Eye (tissue), 1 donor: ENCODE results near the gene PTPRK.

Experiments
- DNase-seq: peaks from one replicate; pipeline ENCODE4 v3.0.0-alpha.2; 2015

The PTPRK gene

GRCh38 chr6:128124713-128125112 lies 395.7 kb downstream of the PTPRK start:
- DNase-seq = no peak

- DNase-seq = no peak
Measured at GRCh38 chr6:128121610-128122009, 398.8 kb downstream of the PTPRK start.

- no peak for DNase-seq
Measured at GRCh38 chr6:128121190-128121589, 399.2 kb downstream of the PTPRK start.

GRCh38 chr6:128118401-128118800 lies 402.0 kb downstream of the PTPRK start:
- DNase-seq = no peak

- no peak for DNase-seq
Measured at GRCh38 chr6:128117916-128118315, 402.5 kb downstream of the PTPRK start.

- no peak for DNase-seq
Measured at GRCh38 chr6:128114164-128114563, 406.2 kb downstream of the PTPRK start.

- no peak for DNase-seq
Measured at GRCh38 chr6:128112494-128112893, 407.9 kb downstream of the PTPRK start.

GRCh38 chr6:128111096-128111495 lies 409.3 kb downstream of the PTPRK start:
- no peak for DNase-seq

GRCh38 chr6:128107682-128108081 lies 412.7 kb downstream of the PTPRK start:
- no peak for DNase-seq

GRCh38 chr6:128099571-128100197 lies 420.7 kb downstream of the PTPRK start:
- peak; percentile 15 for DNase-seq

GRCh38 chr6:128098000-128098581 lies 422.3 kb downstream of the PTPRK start:
- DNase-seq = no peak

- peak; percentile 58 for DNase-seq
Measured at GRCh38 chr6:128097009-128097408, 423.4 kb downstream of the PTPRK start.

GRCh38 chr6:128095362-128095761 lies 425.0 kb downstream of the PTPRK start:
- DNase-seq = no peak

GRCh38 chr6:128079021-128079420 lies 441.4 kb downstream of the PTPRK start:
- no peak for DNase-seq

GRCh38 chr6:128078276-128078675 lies 442.1 kb downstream of the PTPRK start:
- no peak for DNase-seq

- DNase-seq = no peak
Measured at GRCh38 chr6:128076843-128077242, 443.6 kb downstream of the PTPRK start.

- DNase-seq = no peak
Measured at GRCh38 chr6:128074567-128074966, 445.8 kb downstream of the PTPRK start.

- no peak for DNase-seq
Measured at GRCh38 chr6:128073389-128073788, 447.0 kb downstream of the PTPRK start.

GRCh38 chr6:128071212-128071611 lies 449.2 kb downstream of the PTPRK start:
- DNase-seq = no peak

- DNase-seq = no peak
Measured at GRCh38 chr6:128070406-128070805, 450.0 kb downstream of the PTPRK start.

- peak; percentile 9 for DNase-seq
Measured at GRCh38 chr6:128069188-128069587, 451.2 kb downstream of the PTPRK start.

- peak; percentile 81 for DNase-seq
Measured at GRCh38 chr6:128068119-128068479, 452.3 kb downstream of the PTPRK start.

GRCh38 chr6:128067446-128068118 lies 452.8 kb downstream of the PTPRK start:
- peak; percentile 10 for DNase-seq

GRCh38 chr6:128065072-128065471 lies 455.3 kb downstream of the PTPRK start:
- DNase-seq = no peak

GRCh38 chr6:128064540-128064895 lies 455.9 kb downstream of the PTPRK start:
- no peak for DNase-seq
